Large intestine (tissue), 3 donors: ENCODE data around the gene PCED1A. TPM values are rescaled to one million over a fixed set of nuclear protein-coding genes. Genes with fewer than 3 reads are reported as not detected.

Source experiments
- DNase-seq, 2 donors: peaks; one replicate each; pipeline versions ENCODE4 v3.0.0 to v3.0.0-alpha.2; 2013
- H3K27ac ChIP-seq: one replicate; pipeline ENCODE4 v1.5.1; 2013; ENCODE audit warnings: low read length
- H3K27me3 ChIP-seq: 2 replicates; pipeline ENCODE4 v1.6.1; 2013; ENCODE audit warnings: low read length; ENCODE audit not compliant: control insufficient read depth, insufficient read depth
- H3K36me3 ChIP-seq: 2 replicates; pipeline ENCODE4 v1.6.1; 2013; ENCODE audit warnings: low read length; ENCODE audit not compliant: control insufficient read depth, insufficient read depth
- H3K4me1 ChIP-seq: one replicate; pipeline ENCODE4 v1.6.1; 2013; ENCODE audit warnings: low read length; ENCODE audit not compliant: control insufficient read depth, insufficient read depth
- H3K4me3 ChIP-seq: one replicate; pipeline ENCODE4 v1.5.1; 2013; ENCODE audit warnings: low read length
- H3K9me3 ChIP-seq: one replicate; pipeline ENCODE4 v1.6.1; 2013; ENCODE audit warnings: mild to moderate bottlenecking, low read depth, low read length, moderate library complexity; ENCODE audit not compliant: control insufficient read depth
- WGBS: methylation state at CpG from one replicate; pipeline ENCODE4 v1.1.5; 2013; ENCODE audit warnings: low lambda C conversion rate; ENCODE audit not compliant: insufficient coverage; 5-methylcytosine and 5-hydroxymethylcytosine counted together
- polyA plus RNA-seq: library from polyadenylated mRNA; unstranded; fragments of 120-200 nt; gene quantifications from one replicate; pipeline ENCODE4 v1.2.1, GENCODE V29; 2013

Gene PCED1A
- polyA plus RNA-seq, 1 donor, result 43.4 TPM

DNA sequence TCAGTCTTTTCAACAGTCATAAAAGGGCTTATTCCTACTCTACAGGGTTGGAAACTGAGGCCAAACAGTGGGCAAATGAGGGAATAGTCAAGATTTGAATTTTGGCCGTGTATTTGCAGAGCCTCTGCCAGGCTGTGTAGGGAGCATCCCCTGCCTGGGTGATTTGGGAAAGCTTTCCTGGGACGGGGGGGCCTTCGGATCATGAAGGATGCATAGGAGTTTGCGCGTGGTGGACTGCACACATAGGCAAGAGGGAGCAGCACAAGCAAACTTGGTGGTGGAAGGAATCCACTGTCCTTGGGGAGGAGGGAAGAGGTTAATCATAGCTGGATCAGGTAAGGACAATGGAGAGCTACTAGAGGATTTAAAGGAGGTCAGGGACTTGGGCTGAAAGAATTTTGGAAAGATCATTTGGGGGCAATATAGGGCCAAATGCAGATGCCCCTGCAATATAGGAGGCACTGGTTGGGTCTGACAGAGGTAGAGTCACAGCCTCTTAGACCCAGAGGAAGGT, 35.3 kb upstream of the PCED1A start:
- no peak for DNase-seq
- no peak overlapping the region for H3K4me3 ChIP-seq
- H3K27me3 ChIP-seq, result peaks cover 22% of the 10 kb centered on the region
- H3K4me1 ChIP-seq, result peaks cover 9% of the 10 kb centered on the region
- H3K36me3 ChIP-seq, result peaks cover 2% of the 10 kb centered on the region
- H3K27ac ChIP-seq, result no peak overlapping the region
- WGBS, result 100% methylated on average over 3 of the region's 5 CpGs
- peaks cover 2% of the 10 kb centered on the region for H3K9me3 ChIP-seq

- Histone ChIP-seq H3K4me1 (peaks cover 9% of the 10 kb centered on the region), H3K9me3 (peaks cover 2% of the 10 kb centered on the region), H3K27ac (no peak overlapping the region), H3K4me3 (peak overlapping the region; percentile 97), H3K36me3 (peaks cover 2% of the 10 kb centered on the region), H3K27me3 (peaks cover 27% of the 10 kb centered on the region)
- WGBS, result no CpG with 5 or more reads among the region's 7 CpGs
- peak in 1 of 2 donors; percentile 21 for DNase-seq
These were observed 34.0 kb upstream of the PCED1A start for GRCh38 chr20:2874456-2874855.

GRCh38 chr20:2873747-2874041, 33.2 kb upstream of the PCED1A start:
- DNase-seq, result peak in 1 of 2 donors; percentile 35
- H3K4me1 ChIP-seq, result peaks cover 9% of the 10 kb centered on the region
- H3K27ac ChIP-seq, result no peak overlapping the region
- H3K4me3 ChIP-seq, result peak overlapping the region; percentile 97
- no CpG with 5 or more reads among the region's 29 CpGs for WGBS
- H3K27me3 ChIP-seq, result peaks cover 27% of the 10 kb centered on the region
- H3K9me3 ChIP-seq, result peaks cover 2% of the 10 kb centered on the region
- peaks cover 2% of the 10 kb centered on the region for H3K36me3 ChIP-seq

DNA sequence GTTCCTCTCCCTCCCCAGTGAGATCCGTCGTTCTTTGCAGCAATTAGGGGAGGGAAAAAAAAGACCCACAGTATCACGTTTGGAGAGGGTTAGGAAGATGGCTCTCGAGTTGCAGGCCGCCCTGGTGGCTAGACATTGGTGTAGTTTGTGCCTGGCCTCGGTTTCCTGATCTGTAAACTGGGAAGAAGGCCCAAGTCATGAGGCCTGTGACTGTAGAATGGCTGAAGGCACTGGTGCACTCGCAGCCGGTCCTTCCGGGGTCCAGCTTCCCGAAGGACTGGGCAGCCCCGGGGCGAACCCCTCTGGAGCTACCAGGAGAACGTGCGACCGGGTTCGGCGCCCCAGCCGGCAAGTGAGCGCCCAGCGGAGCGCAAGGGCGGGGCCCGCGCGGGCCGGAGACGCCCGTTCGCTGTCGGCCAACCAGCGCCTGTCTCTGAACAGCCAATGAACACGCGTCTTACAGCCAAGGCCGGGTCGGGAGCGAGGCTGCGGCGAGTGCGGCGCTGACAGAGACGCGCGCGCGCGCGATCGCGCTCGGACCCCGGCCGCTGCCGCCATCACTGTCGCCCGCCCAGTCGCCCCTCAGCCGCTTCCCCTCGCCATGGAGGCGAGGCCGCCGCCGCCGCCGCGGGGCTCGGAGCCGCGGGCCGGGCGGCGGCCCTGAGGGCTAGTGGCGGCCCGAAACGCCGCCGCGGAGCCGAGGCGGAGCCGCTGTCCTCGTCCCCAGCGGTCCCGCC, 32.7 kb upstream of the PCED1A start, which contains the start of gene PTPRA:
Gene PTPRA, plus strand, starts transcription at position 472 of the 737 bp plus-strand sequence. CDS start 90,797 bp downstream, outside the sequence.
- Histone ChIP-seq H3K27me3 (peaks cover 27% of the 10 kb centered on the region), H3K4me1 (peaks cover 9% of the 10 kb centered on the region), H3K4me3 (peak within 1 kb of the TSS; percentile 97), H3K27ac (no peak within 1 kb of the TSS), H3K9me3 (peaks cover 2% of the 10 kb centered on the region), H3K36me3 (peaks cover 2% of the 10 kb centered on the region)
- no CpG with 5 or more reads among the region's 83 CpGs for WGBS
- peak; percentile 92 to 94 for DNase-seq

- H3K27me3 ChIP-seq, result peaks cover 27% of the 10 kb centered on the region
- H3K36me3 ChIP-seq, result peaks cover 2% of the 10 kb centered on the region
- peaks cover 2% of the 10 kb centered on the region for H3K9me3 ChIP-seq
- H3K4me1 ChIP-seq, result peaks cover 9% of the 10 kb centered on the region
- DNase-seq, result peak; percentile 27 to 70
- H3K27ac ChIP-seq, result no peak overlapping the region
- peak overlapping the region; percentile 57 for H3K4me3 ChIP-seq
- WGBS, result no CpG with 5 or more reads among the region's 49 CpGs
These were observed 32.1 kb upstream of the PCED1A start for GRCh38 chr20:2872459-2873009.

GRCh38 chr20:2871661-2872458, 31.4 kb upstream of the PCED1A start:
- peaks cover 27% of the 10 kb centered on the region for H3K27me3 ChIP-seq
- peaks cover 9% of the 10 kb centered on the region for H3K4me1 ChIP-seq
- no peak overlapping the region for H3K27ac ChIP-seq
- peak overlapping the region; percentile 57 for H3K4me3 ChIP-seq
- DNase-seq, result peak in 1 of 2 donors; percentile 21
- H3K9me3 ChIP-seq, result peaks cover 2% of the 10 kb centered on the region
- no CpG with 5 or more reads among the region's 34 CpGs for WGBS
- peaks cover 3% of the 10 kb centered on the region for H3K36me3 ChIP-seq

DNA sequence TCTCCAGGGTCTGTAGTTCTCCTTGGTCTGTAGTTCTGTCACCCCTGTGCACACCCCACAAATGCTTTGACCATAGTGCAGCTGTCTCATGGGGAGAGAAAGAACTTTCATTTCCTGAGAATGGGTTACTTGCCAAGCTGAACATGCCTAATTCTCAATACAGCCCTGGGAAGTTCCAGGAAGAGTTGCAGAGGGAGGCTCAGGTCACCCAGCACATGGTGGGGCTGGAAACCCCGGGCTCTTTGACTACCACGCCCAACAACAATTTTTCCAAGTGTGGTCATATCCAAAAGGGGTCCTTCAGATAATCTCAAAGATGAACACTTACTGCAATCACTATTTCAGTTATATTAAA, 30.6 kb upstream of the PCED1A start:
- Histone ChIP-seq H3K36me3 (peaks cover 10% of the 10 kb centered on the region), H3K27ac (no peak overlapping the region), H3K4me3 (no peak overlapping the region), H3K27me3 (peaks cover 27% of the 10 kb centered on the region), H3K9me3 (peaks cover 2% of the 10 kb centered on the region), H3K4me1 (peaks cover 9% of the 10 kb centered on the region)
- no CpG with 5 or more reads among the region's 2 CpGs for WGBS
- DNase-seq, result no peak

DNA sequence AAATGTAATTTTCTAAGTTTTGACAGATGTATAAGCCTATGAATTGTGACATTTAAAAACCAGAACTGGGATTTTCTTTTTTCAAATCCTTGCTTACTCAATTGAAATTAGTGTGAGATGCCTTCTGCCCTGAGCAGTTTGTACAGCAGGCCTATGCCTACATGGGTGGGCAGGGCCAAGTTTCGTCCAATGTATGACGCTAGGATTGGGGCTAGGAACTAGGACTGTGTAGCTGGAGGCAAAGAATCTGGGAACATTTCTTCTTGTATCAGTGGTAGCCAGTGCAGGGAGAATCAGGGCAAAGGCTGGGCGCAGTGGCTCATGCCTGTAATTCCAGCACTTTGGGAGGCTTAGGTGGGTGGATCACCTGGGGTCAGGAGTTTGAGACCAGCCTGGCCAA, 28.9 kb upstream of the PCED1A start:
- no peak overlapping the region for H3K4me3 ChIP-seq
- H3K9me3 ChIP-seq, result peaks cover 2% of the 10 kb centered on the region
- H3K4me1 ChIP-seq, result peaks cover 9% of the 10 kb centered on the region
- no peak for DNase-seq
- no CpG with 5 or more reads among the region's 3 CpGs for WGBS
- peaks cover 23% of the 10 kb centered on the region for H3K36me3 ChIP-seq
- peaks cover 27% of the 10 kb centered on the region for H3K27me3 ChIP-seq
- H3K27ac ChIP-seq, result no peak overlapping the region

DNA sequence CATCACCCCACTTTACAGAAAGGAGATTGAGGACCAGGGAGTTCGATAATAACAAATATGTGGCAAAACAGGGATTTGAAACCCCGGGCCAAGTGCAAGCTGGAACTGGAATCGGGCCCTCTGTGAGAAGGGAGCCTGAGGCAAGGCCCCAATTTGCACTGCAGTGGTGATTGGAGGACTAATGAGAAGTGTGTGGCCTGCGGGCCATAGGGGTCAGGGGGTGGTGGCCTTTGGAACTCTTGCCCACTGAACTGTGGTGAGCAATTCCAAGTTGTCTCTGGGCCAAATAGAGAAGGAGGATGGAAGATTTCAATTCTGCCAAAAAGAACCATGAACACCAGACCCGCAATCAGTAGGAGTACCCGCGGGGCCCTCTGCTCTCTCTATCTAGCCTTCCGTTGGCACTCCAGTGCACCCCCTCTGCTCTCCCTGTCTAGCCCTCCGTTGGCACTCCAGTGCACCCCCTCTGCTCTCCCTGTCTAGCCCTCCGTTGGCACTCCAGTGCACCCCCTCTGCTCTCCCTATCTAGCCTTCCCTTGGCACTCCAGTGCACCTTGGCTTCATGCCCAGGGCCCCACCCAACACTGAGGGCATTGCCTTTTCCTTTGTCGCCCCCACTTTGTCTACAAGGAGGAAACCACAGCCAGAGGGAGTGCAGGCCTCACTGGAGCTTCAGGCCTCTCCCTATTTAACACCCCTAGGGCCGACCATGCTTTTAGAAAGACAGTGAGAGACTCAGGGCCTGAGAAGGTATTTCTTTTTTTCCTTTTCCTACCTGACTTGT, 26.8 kb upstream of the PCED1A start:
- H3K36me3 ChIP-seq, result peaks cover 37% of the 10 kb centered on the region
- no peak overlapping the region for H3K4me3 ChIP-seq
- no peak for DNase-seq
- peaks cover 19% of the 10 kb centered on the region for H3K27me3 ChIP-seq
- H3K4me1 ChIP-seq, result peaks cover under 1% of the 10 kb centered on the region
- H3K27ac ChIP-seq, result no peak overlapping the region
- no peaks in the 10 kb centered on the region for H3K9me3 ChIP-seq
- WGBS, result no CpG with 5 or more reads among the region's 12 CpGs

- H3K36me3 ChIP-seq, result peaks cover 47% of the 10 kb centered on the region
- DNase-seq, result no peak
- no CpG with 5 or more reads among the region's 11 CpGs for WGBS
These were observed 25.8 kb upstream of the PCED1A start for GRCh38 chr20:2866236-2866635.

More at GRCh38 chr20:2866236-2866635, 25.8 kb upstream of the PCED1A start:
- H3K9me3 ChIP-seq, result no peaks in the 10 kb centered on the region
- H3K4me3 ChIP-seq, result no peak overlapping the region
- peaks cover 9% of the 10 kb centered on the region for H3K27me3 ChIP-seq
- H3K27ac ChIP-seq, result no peak overlapping the region
- H3K4me1 ChIP-seq, result no peaks in the 10 kb centered on the region
